Keratinocyte (primary cell): ENCODE measurements around the gene ZNF778. TPM values are rescaled to one million over a fixed set of nuclear protein-coding genes. Genes with fewer than 3 reads are reported as not detected.

Experiments
- DNase-seq: peaks from one replicate; pipeline ENCODE4 v3.0.0-alpha.2; 2011; ENCODE audit warnings: low read depth, missing footprints, low spot score
- FAIRE-seq: peaks from 2 replicates; lab custom pipeline; 2011; peaks lifted over from hg19 to GRCh38; lab: Jason Lieb, UNC
- H2AFZ ChIP-seq: 2 replicates; pipeline ENCODE4 v1.6.0; 2012; ENCODE audit warnings: low read length, control low read depth, inconsistent platforms; ENCODE audit not compliant: control insufficient read depth
- H3K27ac ChIP-seq: 2 replicates; pipeline ENCODE4 v1.5.1; 2011; ENCODE audit warnings: low read length; ENCODE audit not compliant: control insufficient read depth, insufficient read depth
- H3K27me3 ChIP-seq: 3 replicates; pipeline ENCODE4 v1.6.0; 2011; ENCODE audit warnings: low read length; ENCODE audit not compliant: control insufficient read depth, insufficient read depth; ENCODE audit errors: extremely low read depth
- H3K36me3 ChIP-seq, 2 experiments: 2 replicates in 1 of 2; 3 replicates in 1 of 2; pipeline ENCODE4 v1.5.1; 2011; ENCODE audit warnings: low read length in 2 of 2, mild to moderate bottlenecking in 1 of 2; ENCODE audit not compliant: control insufficient read depth in 2 of 2, insufficient read depth in 2 of 2; ENCODE audit errors: extremely low read depth in 1 of 2
- H3K4me1 ChIP-seq: 3 replicates; pipeline ENCODE4 v1.5.1; 2011; ENCODE audit warnings: low read length; ENCODE audit not compliant: control insufficient read depth, insufficient read depth; ENCODE audit errors: extremely low read depth
- H3K4me2 ChIP-seq: 3 replicates; pipeline ENCODE4 v1.6.0; 2011; ENCODE audit warnings: low read depth, low read length; ENCODE audit not compliant: control insufficient read depth, insufficient read depth; ENCODE audit errors: extremely low read depth
- H3K4me3 ChIP-seq, 3 experiments: fragments of 200-600 bp in 1 of 3; sonication (generic) in 1 of 3; 2 replicates in 2 of 3; 3 replicates in 1 of 3; pipeline ENCODE4 v1.5.1; 2011 to 2016; ENCODE audit warnings: low read length in 3 of 3, mild to moderate bottlenecking in 3 of 3, control low read depth in 2 of 3, inconsistent platforms in 1 of 3, low read depth in 1 of 3, mixed read lengths in 1 of 3, mixed run types in 1 of 3, moderate library complexity in 1 of 3; ENCODE audit not compliant: control insufficient read depth in 2 of 3, insufficient read depth in 2 of 3; ENCODE audit errors: extremely low read depth in 1 of 3
- H3K79me2 ChIP-seq: 2 replicates; pipeline ENCODE4 v1.6.0; 2012; ENCODE audit warnings: low read length; ENCODE audit not compliant: control insufficient read depth, insufficient read depth
- H3K9ac ChIP-seq: 3 replicates; pipeline ENCODE4 v1.6.0; 2011; ENCODE audit warnings: low read length; ENCODE audit not compliant: control insufficient read depth, insufficient read depth; ENCODE audit errors: extremely low read depth
- H3K9me1 ChIP-seq: 3 replicates; pipeline ENCODE4 v1.6.0; 2011; ENCODE audit warnings: low read length; ENCODE audit not compliant: control insufficient read depth, insufficient read depth; ENCODE audit errors: extremely low read depth
- H3K9me3 ChIP-seq: 2 replicates; pipeline ENCODE4 v1.5.1; 2012; ENCODE audit warnings: low read depth, low read length; ENCODE audit not compliant: control insufficient read depth
- H4K20me1 ChIP-seq: 3 replicates; pipeline ENCODE4 v1.6.0; 2011; ENCODE audit warnings: low read length; ENCODE audit not compliant: control insufficient read depth, insufficient read depth; ENCODE audit errors: extremely low read depth
- CTCF ChIP-seq, 3 experiments: IDR thresholded peaks in 1 of 3; conservative IDR thresholded peaks in 1 of 3; optimal IDR thresholded peaks in 1 of 3; 2 replicates in 2 of 3; 3 replicates in 1 of 3; pipeline versions ENCODE3 to v1.5.1; 2011; ENCODE audit warnings: low read length in 3 of 3, mild to moderate bottlenecking in 3 of 3, moderate library complexity in 2 of 3, control low read depth in 1 of 3, inconsistent platforms in 1 of 3; ENCODE audit not compliant: insufficient read depth in 2 of 3; ENCODE audit errors: extremely low read depth in 1 of 3
- EZH2 ChIP-seq: IDR thresholded peaks from one replicate; pipeline ENCODE4 v1.6.1; 2012; ENCODE audit warnings: inconsistent platforms, mild to moderate bottlenecking, low read length, moderate library complexity
- dilution Hi-C: fragments of 300-500 bp; cut with MboI; formaldehyde crosslinking; loops from one replicate; pipeline ENCODE4 v1.7.0; 2020; ENCODE audit warnings: low sequenced_read_pairs; ENCODE audit not compliant: extremely low pct_ligation_motif_present
- polyA plus RNA-seq, 5 experiments: library from polyadenylated mRNA; depleted of rRNA in 3 of 5; stranded (reverse) in 3 of 5; stranded (forward) in 1 of 5; unstranded in 1 of 5; fragments of >200 nt; gene quantifications; 1 replicate in 1 of 5; 2 replicates in 3 of 5; 3 replicates in 1 of 5; pipeline versions ENCODE4 v1.2.1 to v1.2.3, GENCODE V29; 2011 to 2012; ENCODE audit warnings: missing spikeins in 2 of 5, low read depth in 1 of 5, low replicate concordance in 1 of 5

The ZNF778 gene
- polyA plus RNA-seq, 1 donor (not counting 4 experiments of a cell fraction or from before 2014, with no cell fraction given), result 6.2 TPM

- Histone ChIP-seq H3K4me1 (no peaks in the 10 kb centered on the region), H4K20me1 (no peaks in the 10 kb centered on the region), H3K4me3 (no peak overlapping the region), H3K36me3 (no peaks in the 10 kb centered on the region), H3K27me3 (peaks cover 35% of the 10 kb centered on the region), H3K9ac (no peak overlapping the region), H2AFZ (no peak overlapping the region), H3K9me3 (no peaks in the 10 kb centered on the region), H3K27ac (no peak overlapping the region), H3K79me2 (no peaks in the 10 kb centered on the region), H3K9me1 (no peaks in the 10 kb centered on the region), H3K4me2 (no peak overlapping the region)
- dilution Hi-C loops, result no loop called here
- TF ChIP-seq EZH2 (no peak), CTCF (optimal IDR thresholded peaks at IDR 0.05 in 1 of 3, IDR thresholded peaks at IDR 0.05 in 1 of 3, conservative IDR thresholded peaks at IDR 0.05 in 1 of 3; ENCODE audit: extremely low read depth in 1 of 3, insufficient read depth in 2 of 3, low read length in 3 of 3) (no peak)
- FAIRE-seq, result no peak
- no peak for DNase-seq
These were observed 18.9 kb upstream of the ZNF778 start for GRCh38 chr16:89198417-89199240.

- Histone ChIP-seq H3K4me1 (no peaks in the 10 kb centered on the region), H4K20me1 (no peaks in the 10 kb centered on the region), H3K9me1 (no peaks in the 10 kb centered on the region), H3K79me2 (no peaks in the 10 kb centered on the region), H2AFZ (no peak overlapping the region), H3K27ac (no peak overlapping the region), H3K4me2 (no peak overlapping the region), H3K27me3 (peaks cover 35% of the 10 kb centered on the region), H3K9me3 (no peaks in the 10 kb centered on the region), H3K4me3 (no peak overlapping the region), H3K36me3 (no peaks in the 10 kb centered on the region), H3K9ac (no peak overlapping the region)
- FAIRE-seq (no peak), DNase-seq (no peak)
- TF ChIP-seq CTCF (optimal IDR thresholded peaks at IDR 0.05 in 1 of 3, IDR thresholded peaks at IDR 0.05 in 1 of 3, conservative IDR thresholded peaks at IDR 0.05 in 1 of 3; ENCODE audit: extremely low read depth in 1 of 3, insufficient read depth in 2 of 3, low read length in 3 of 3) (no peak), EZH2 (no peak)
- dilution Hi-C loops, result no loop called here
These were observed 18.0 kb upstream of the ZNF778 start for GRCh38 chr16:89199241-89200123.
